Neuronal stem cell (in vitro differentiated cells): ENCODE measurements around the gene NOVA1.

ENCODE experiments used
- DNase-seq: peaks from one replicate; pipeline ENCODE4 v3.0.0-alpha.2; 2013; ENCODE audit warnings: low spot score
- H2AFZ ChIP-seq: one replicate; pipeline ENCODE4 v1.6.1; 2013; ENCODE audit warnings: mild to moderate bottlenecking, low read length, inconsistent platforms
- H2AK5ac ChIP-seq: 2 replicates; pipeline ENCODE4 v1.6.1; 2013; ENCODE audit warnings: low read depth, mild to moderate bottlenecking, inconsistent platforms, low read length, moderate library complexity, mixed read lengths
- H2BK120ac ChIP-seq: 2 replicates; pipeline ENCODE4 v1.6.1; 2013; ENCODE audit warnings: low read depth, mild to moderate bottlenecking, inconsistent platforms, low read length, moderate library complexity, mixed read lengths
- H2BK12ac ChIP-seq: one replicate; pipeline ENCODE4 v1.6.1; 2013; ENCODE audit warnings: low read length, inconsistent platforms
- H2BK15ac ChIP-seq: 2 replicates; pipeline ENCODE4 v1.6.1; 2013; ENCODE audit warnings: mild to moderate bottlenecking, low read length, inconsistent platforms, mixed read lengths
- H2BK5ac ChIP-seq: one replicate; pipeline ENCODE4 v1.6.1; 2013; ENCODE audit warnings: inconsistent platforms, mild to moderate bottlenecking, low read length, moderate library complexity
- H3K14ac ChIP-seq: one replicate; pipeline ENCODE4 v1.6.1; 2013; ENCODE audit warnings: low read length, inconsistent platforms
- H3K18ac ChIP-seq: 2 replicates; pipeline ENCODE4 v1.6.1; 2013; ENCODE audit warnings: low read length, inconsistent platforms
- H3K23ac ChIP-seq: 2 replicates; pipeline ENCODE4 v1.6.1; 2013; ENCODE audit warnings: low read depth, mild to moderate bottlenecking, mixed read lengths, low read length, inconsistent platforms; ENCODE audit not compliant: poor library complexity
- H3K27ac ChIP-seq: replicated peaks from 3 replicates; pipeline ENCODE4 v1.5.1; 2013; ENCODE audit warnings: low read length, inconsistent platforms
- H3K27me3 ChIP-seq, 3 experiments: 2 replicates each; pipeline ENCODE4 v1.6.1; 2013; ENCODE audit warnings: low read length in 3 of 3, mild to moderate bottlenecking in 2 of 3, inconsistent platforms in 1 of 3, low read depth in 1 of 3, mixed read lengths in 1 of 3, moderate library complexity in 1 of 3; ENCODE audit not compliant: control insufficient read depth in 3 of 3, insufficient read depth in 3 of 3
- H3K36me3 ChIP-seq, 2 donors: replicated peaks in 1 of 2; 2 replicates each; pipeline ENCODE4 v1.6.1; 2013; ENCODE audit warnings: low read length in 2 of 2; ENCODE audit not compliant: control insufficient read depth in 2 of 2, insufficient read depth in 2 of 2
- H3K4ac ChIP-seq: 2 replicates; pipeline ENCODE4 v1.6.1; 2013; ENCODE audit warnings: inconsistent platforms, mild to moderate bottlenecking, low read length, moderate library complexity
- H3K4me1 ChIP-seq, 2 donors: 1 replicate in 1 of 2; 2 replicates in 1 of 2; pipeline ENCODE4 v1.6.1; 2013; ENCODE audit warnings: low read length in 2 of 2, low read depth in 1 of 2; ENCODE audit not compliant: control insufficient read depth in 2 of 2, insufficient read depth in 1 of 2
- H3K4me2 ChIP-seq: one replicate; pipeline ENCODE4 v1.6.1; 2013; ENCODE audit warnings: mild to moderate bottlenecking, low read length, inconsistent platforms; ENCODE audit not compliant: insufficient read depth, poor library complexity, severe bottlenecking
- H3K4me3 ChIP-seq, 2 donors: 2 replicates each; pipeline ENCODE4 v1.5.1; 2013; ENCODE audit warnings: low read length in 2 of 2, mild to moderate bottlenecking in 2 of 2, inconsistent platforms in 1 of 2, moderate library complexity in 1 of 2
- H3K79me1 ChIP-seq: one replicate; pipeline ENCODE4 v1.6.1; 2013; ENCODE audit warnings: low read depth, mild to moderate bottlenecking, inconsistent platforms, low read length, moderate library complexity
- H3K9ac ChIP-seq: one replicate; pipeline ENCODE4 v1.6.1; 2013; ENCODE audit warnings: mild to moderate bottlenecking, low read depth, low read length, inconsistent platforms; ENCODE audit not compliant: poor library complexity
- H3K9me3 ChIP-seq, 2 donors: replicated peaks in 1 of 2; 2 replicates each; pipeline versions ENCODE3 to v1.6.1; 2013; ENCODE audit warnings: low read length in 2 of 2, mild to moderate bottlenecking in 2 of 2, inconsistent platforms in 1 of 2, low read depth in 1 of 2, mixed read lengths in 1 of 2, moderate library complexity in 1 of 2; ENCODE audit not compliant: control insufficient read depth in 2 of 2, insufficient read depth in 1 of 2
- H4K8ac ChIP-seq: one replicate; pipeline ENCODE4 v1.6.1; 2013; ENCODE audit warnings: low read depth, mild to moderate bottlenecking, inconsistent platforms, low read length, moderate library complexity
- H4K91ac ChIP-seq: one replicate; pipeline ENCODE4 v1.6.1; 2013; ENCODE audit warnings: low read length, low read depth, mild to moderate bottlenecking, inconsistent platforms; ENCODE audit not compliant: poor library complexity
- WGBS, 2 donors: extraction: QIAGEN DNeasy Blood & Tissue Kit; methylation state at CpG; one replicate each; pipeline ENCODE4 v1.1.7; 2013; ENCODE audit warnings: missing lambda C conversion rate in 2 of 2, mixed read lengths in 1 of 2; ENCODE audit not compliant: insufficient read length in 2 of 2, insufficient replicate concordance in 1 of 2; ENCODE audit errors: extremely low coverage in 2 of 2; 5-methylcytosine and 5-hydroxymethylcytosine counted together

NOVA1 gene

DNA sequence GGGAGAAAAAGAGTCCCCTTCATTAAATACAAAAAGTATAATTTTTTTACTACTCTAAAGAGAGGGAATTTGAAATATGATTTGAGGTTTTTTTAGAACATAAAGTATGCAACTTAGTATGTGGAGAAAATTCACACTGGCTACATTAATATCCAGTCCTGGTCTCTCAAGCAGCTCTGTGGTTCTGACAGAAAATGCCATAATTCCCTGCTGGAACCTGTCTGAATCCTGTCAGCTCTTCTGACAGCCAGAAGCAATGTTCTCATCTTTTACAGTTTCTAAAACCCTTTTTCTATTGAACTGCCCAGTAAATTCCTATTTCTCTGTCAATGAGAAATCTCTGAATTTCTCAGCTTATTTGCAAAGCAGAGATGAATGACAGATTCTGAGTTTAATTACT, 13.4 kb upstream of the NOVA1 start:
- Histone ChIP-seq H3K36me3 (no peaks in the 10 kb centered on the region), H3K9ac (no peak overlapping the region), H3K27me3 (no peaks in the 10 kb centered on the region), H3K18ac (no peak overlapping the region), H2AK5ac (no peak overlapping the region), H2BK120ac (no peak overlapping the region), H4K8ac (no peak overlapping the region), H3K4me3 (no peak overlapping the region), H3K4ac (no peak overlapping the region), H3K4me2 (no peak overlapping the region), H2BK15ac (no peak overlapping the region), H3K4me1 (no peaks in the 10 kb centered on the region), H3K23ac (no peak overlapping the region), H3K14ac (no peak overlapping the region), H2AFZ (no peak overlapping the region), H3K9me3 (peaks cover 0 to 3% of the 10 kb centered on the region in 2 donors), H2BK12ac (no peak overlapping the region), H3K79me1 (no peaks in the 10 kb centered on the region), H2BK5ac (no peak overlapping the region), H3K27ac (no peak overlapping the region), H4K91ac (no peak overlapping the region)
- DNase-seq, result no peak

GRCh38 chr14:26606729-26607312, 9.0 kb upstream of the NOVA1 start:
- no peak overlapping the region for H2BK120ac ChIP-seq
- H3K14ac ChIP-seq, result no peak overlapping the region

GRCh38 chr14:26605602-26606001, 7.8 kb upstream of the NOVA1 start:
- H2AK5ac ChIP-seq, result no peak overlapping the region
- H3K23ac ChIP-seq, result no peak overlapping the region
- no peak overlapping the region for H2BK15ac ChIP-seq
- H3K79me1 ChIP-seq, result no peaks in the 10 kb centered on the region
- no peak overlapping the region for H4K8ac ChIP-seq
- no peak for DNase-seq
- no peaks in the 10 kb centered on the region for H3K27me3 ChIP-seq
- H2BK12ac ChIP-seq, result no peak overlapping the region
- no peak overlapping the region for H2BK120ac ChIP-seq
- H3K27ac ChIP-seq, result no peak overlapping the region
- no peak overlapping the region for H2AFZ ChIP-seq
- no peaks in the 10 kb centered on the region for H3K9me3 ChIP-seq
- H3K9ac ChIP-seq, result no peak overlapping the region
- H3K4ac ChIP-seq, result no peak overlapping the region
- no peak overlapping the region for H3K18ac ChIP-seq
- H3K4me1 ChIP-seq, result no peaks in the 10 kb centered on the region
- H3K4me3 ChIP-seq, result no peak overlapping the region
- no peak overlapping the region for H3K4me2 ChIP-seq
- no CpG with 5 or more reads among the region's 2 CpGs for WGBS, 2 donors
- H4K91ac ChIP-seq, result no peak overlapping the region
- no peak overlapping the region for H3K14ac ChIP-seq
- no peaks in the 10 kb centered on the region for H3K36me3 ChIP-seq
- no peak overlapping the region for H2BK5ac ChIP-seq

More at GRCh38 chr14:26606729-26607312, 9.0 kb upstream of the NOVA1 start:
- no peak overlapping the region for H3K23ac ChIP-seq
- no peak overlapping the region for H3K4me3 ChIP-seq
- H2BK15ac ChIP-seq, result no peak overlapping the region
- no peak overlapping the region for H3K27ac ChIP-seq
- no peaks in the 10 kb centered on the region for H3K4me1 ChIP-seq
- H3K79me1 ChIP-seq, result no peaks in the 10 kb centered on the region
- H3K27me3 ChIP-seq, result no peaks in the 10 kb centered on the region
- no peaks in the 10 kb centered on the region for H3K36me3 ChIP-seq
- no peak overlapping the region for H2AFZ ChIP-seq
- no peak overlapping the region for H3K4me2 ChIP-seq
- H2AK5ac ChIP-seq, result no peak overlapping the region
- H3K4ac ChIP-seq, result no peak overlapping the region
- H3K9ac ChIP-seq, result no peak overlapping the region
- no peaks in the 10 kb centered on the region for H3K9me3 ChIP-seq
- H3K18ac ChIP-seq, result no peak overlapping the region
- no peak overlapping the region for H4K91ac ChIP-seq
- no peak overlapping the region for H4K8ac ChIP-seq
- no peak overlapping the region for H2BK5ac ChIP-seq
- H2BK12ac ChIP-seq, result no peak overlapping the region
- WGBS, 2 donors, result no CpG with 5 or more reads among the region's 3 CpGs
- DNase-seq, result no peak

GRCh38 chr14:26602902-26603301, 5.1 kb upstream of the NOVA1 start:
- H2BK15ac ChIP-seq, result no peak overlapping the region
- no peak overlapping the region for H2AK5ac ChIP-seq
- H3K4me3 ChIP-seq, result no peak overlapping the region
- H3K4ac ChIP-seq, result no peak overlapping the region
- no peak overlapping the region for H2BK5ac ChIP-seq
- DNase-seq, result no peak
- H2AFZ ChIP-seq, result no peak overlapping the region
- no CpG with 5 or more reads among the region's 2 CpGs for WGBS, 2 donors
- no peak overlapping the region for H3K4me2 ChIP-seq
- no peak overlapping the region for H3K14ac ChIP-seq
- H2BK12ac ChIP-seq, result no peak overlapping the region
- H3K27ac ChIP-seq, result no peak overlapping the region
- H3K4me1 ChIP-seq, result peaks cover 0 to 4% of the 10 kb centered on the region in 2 donors
- H3K36me3 ChIP-seq, result no peaks in the 10 kb centered on the region
- no peak overlapping the region for H3K9ac ChIP-seq
- no peak overlapping the region for H2BK120ac ChIP-seq
- no peak overlapping the region for H4K91ac ChIP-seq
- peaks cover 2% of the 10 kb centered on the region for H3K79me1 ChIP-seq
- no peak overlapping the region for H3K18ac ChIP-seq
- no peaks in the 10 kb centered on the region for H3K27me3 ChIP-seq
- no peak overlapping the region for H4K8ac ChIP-seq
- no peak overlapping the region for H3K23ac ChIP-seq
- H3K9me3 ChIP-seq, result no peaks in the 10 kb centered on the region
